Activated T-helper 2 cell treated with anti-CD3 and anti-CD28 coated beads, Interferon-gamma antibody, Interleukin-2, Interleukin-4, amounts not matched to agents 10 μg/mL and 5 μg/mL and 100 μg/mL, durations not matched to agents 14 hours and 24 hours and 36 hours (primary cell): ENCODE data around the gene NR1I3. TPM values are rescaled to one million over a fixed set of nuclear protein-coding genes. Genes with fewer than 3 reads are reported as not detected.
A peak's percentile ranks its signal among the peaks of the same experiment; 100 is the strongest.
"Not testable (repeated sequence)": the region's sequence is repeated elsewhere in the genome, so short reads cannot be mapped to it uniquely, and the experiment has no call there.

Experiments used
- DNase-seq: peaks from one replicate; pipeline ENCODE4 v3.0.0; 2021; ENCODE audit warnings: low spot score
- H3K27ac Mint-ChIP-seq: one replicate; pipeline ENCODE4 v1.8.0; 2021; ENCODE audit warnings: mixed read lengths
- H3K27me3 Mint-ChIP-seq: one replicate; pipeline ENCODE4 v1.8.0; 2021; ENCODE audit warnings: low read depth, mixed read lengths
- H3K36me3 Mint-ChIP-seq: one replicate; pipeline ENCODE4 v1.8.0; 2021; ENCODE audit warnings: low read depth, mixed read lengths
- H3K4me1 Mint-ChIP-seq: one replicate; pipeline ENCODE4 v1.8.0; 2021; ENCODE audit warnings: low read depth, mixed read lengths
- H3K4me3 Mint-ChIP-seq: one replicate; pipeline ENCODE4 v1.8.0; 2021; ENCODE audit warnings: low read depth, mild to moderate bottlenecking, moderate library complexity, mixed read lengths
- H3K9me3 Mint-ChIP-seq: one replicate; pipeline ENCODE4 v1.8.0; 2021; ENCODE audit warnings: mixed read lengths
- intact Hi-C: fragments of 100-400 bp; cut with micrococcal nuclease; formaldehyde crosslinking; loops from one replicate; pipeline ENCODE4 v1.15.1; 2023
- total RNA-seq: library from RNA; stranded (reverse); gene quantifications from 2 replicates; pipeline ENCODE4 v1.2.3, GENCODE V29; 2022

NR1I3 gene
- total RNA-seq, 1 donor from 2014 or later: not detected

- Mint-ChIP-seq H3K4me1 (no peaks in the 10 kb centered on the region), H3K4me3 (no peak overlapping the region), H3K27ac (no peak overlapping the region), H3K36me3 (no peaks in the 10 kb centered on the region), H3K9me3 (no peaks in the 10 kb centered on the region), H3K27me3 (peaks cover 15% of the 10 kb centered on the region)
- DNase-seq: no peak
- intact Hi-C loops: no loop called here
Observed at GRCh38 chr1:161241682-161242081, 3.7 kb upstream of the NR1I3 start.

- no peaks in the 10 kb centered on the region for H3K9me3 Mint-ChIP-seq
- DNase-seq: no peak
- no peak overlapping the region for H3K4me3 Mint-ChIP-seq
- no peaks in the 10 kb centered on the region for H3K36me3 Mint-ChIP-seq
- intact Hi-C loops: no loop called here
- H3K27me3 Mint-ChIP-seq: peaks cover 8% of the 10 kb centered on the region
- H3K27ac Mint-ChIP-seq: no peak overlapping the region
- H3K4me1 Mint-ChIP-seq: no peaks in the 10 kb centered on the region
Observed at GRCh38 chr1:161235957-161236775, 1.8 kb downstream of the NR1I3 start.

- intact Hi-C loops: no loop called here
- no peaks in the 10 kb centered on the region for H3K9me3 Mint-ChIP-seq
- H3K27me3 Mint-ChIP-seq: no peaks in the 10 kb centered on the region
- H3K4me1 Mint-ChIP-seq: peaks cover under 1% of the 10 kb centered on the region
- H3K4me3 Mint-ChIP-seq: no peak overlapping the region
- DNase-seq: no peak
- H3K36me3 Mint-ChIP-seq: peaks cover 25% of the 10 kb centered on the region
- H3K27ac Mint-ChIP-seq: no peak overlapping the region
Observed at GRCh38 chr1:161233102-161233501, 4.9 kb downstream of the NR1I3 start.

- no peak for DNase-seq
- H3K4me3 Mint-ChIP-seq: no peak overlapping the region
- intact Hi-C loops: no loop called here
- peaks cover 33% of the 10 kb centered on the region for H3K36me3 Mint-ChIP-seq
- H3K27me3 Mint-ChIP-seq: no peaks in the 10 kb centered on the region
- H3K27ac Mint-ChIP-seq: no peak overlapping the region
- peaks cover 16% of the 10 kb centered on the region for H3K4me1 Mint-ChIP-seq
- no peaks in the 10 kb centered on the region for H3K9me3 Mint-ChIP-seq
Observed at GRCh38 chr1:161230762-161231161, 7.2 kb downstream of the NR1I3 start.

GRCh38 chr1:161229896-161230295 is 8.1 kb downstream of the NR1I3 start:
- no peaks in the 10 kb centered on the region for H3K27me3 Mint-ChIP-seq
- no peaks in the 10 kb centered on the region for H3K9me3 Mint-ChIP-seq
- no peak overlapping the region for H3K27ac Mint-ChIP-seq
- no peak overlapping the region for H3K4me3 Mint-ChIP-seq
- DNase-seq: no peak
- intact Hi-C loops: no loop called here
- peaks cover 22% of the 10 kb centered on the region for H3K4me1 Mint-ChIP-seq
- H3K36me3 Mint-ChIP-seq: peaks cover 33% of the 10 kb centered on the region

GRCh38 chr1:161228032-161228431 is 10.0 kb downstream of the NR1I3 start:
- intact Hi-C loops: no loop called here
- Mint-ChIP-seq H3K27ac (peak overlapping the region; percentile 11), H3K27me3 (no peaks in the 10 kb centered on the region), H3K9me3 (no peaks in the 10 kb centered on the region), H3K36me3 (peaks cover 33% of the 10 kb centered on the region), H3K4me1 (peaks cover 23% of the 10 kb centered on the region), H3K4me3 (peak overlapping the region; percentile 100)
- DNase-seq: no peak

- intact Hi-C loops: loop anchor here (1.0 to 2.0 kb wide), 3 partner anchors 64 to 155 kb away; partner anchors contain the start of gene SDHC
- Mint-ChIP-seq H3K27ac (peak overlapping the region; percentile 73), H3K27me3 (no peaks in the 10 kb centered on the region), H3K4me1 (peaks cover 23% of the 10 kb centered on the region), H3K4me3 (peak overlapping the region; percentile 100), H3K9me3 (no peaks in the 10 kb centered on the region), H3K36me3 (peaks cover 33% of the 10 kb centered on the region)
- DNase-seq: peak; percentile 79
Observed at GRCh38 chr1:161227196-161227871, 10.7 kb downstream of the NR1I3 start.

GRCh38 chr1:161226759-161227158 is 11.2 kb downstream of the NR1I3 start:
- Mint-ChIP-seq H3K4me1 (peaks cover 23% of the 10 kb centered on the region), H3K4me3 (peak overlapping the region; percentile 100), H3K9me3 (no peaks in the 10 kb centered on the region), H3K27ac (peak overlapping the region; percentile 73), H3K36me3 (peaks cover 33% of the 10 kb centered on the region), H3K27me3 (no peaks in the 10 kb centered on the region)
- intact Hi-C loops: loop anchor here (1.0 to 2.0 kb wide), 3 partner anchors 65 to 156 kb away; partner anchors contain the start of gene SDHC
- DNase-seq: no peak

- peaks cover 23% of the 10 kb centered on the region for H3K4me1 Mint-ChIP-seq
- intact Hi-C loops: loop anchor here (2.0 kb wide), 1 partner anchor 88 kb away; the partner anchor contains the start of gene SDHC
- H3K36me3 Mint-ChIP-seq: peaks cover 33% of the 10 kb centered on the region
- H3K9me3 Mint-ChIP-seq: no peaks in the 10 kb centered on the region
- H3K27ac Mint-ChIP-seq: peak overlapping the region; percentile 100
- no peak for DNase-seq
- H3K27me3 Mint-ChIP-seq: no peaks in the 10 kb centered on the region
- H3K4me3 Mint-ChIP-seq: peak overlapping the region; percentile 100
Observed at GRCh38 chr1:161226320-161226711, 11.7 kb downstream of the NR1I3 start.

- H3K4me1 Mint-ChIP-seq: peaks cover 23% of the 10 kb centered on the region
- peak; percentile 89 for DNase-seq
- peak within 1 kb of the TSS; percentile 100 for H3K27ac Mint-ChIP-seq
- H3K4me3 Mint-ChIP-seq: peak within 1 kb of the TSS; percentile 100
- H3K27me3 Mint-ChIP-seq: no peaks in the 10 kb centered on the region
- H3K9me3 Mint-ChIP-seq: no peaks in the 10 kb centered on the region
- intact Hi-C loops: loop anchor here (1.0 to 2.0 kb wide), 5 partner anchors 15 to 89 kb away; partner anchors contain the start of genes NDUFS2 and SDHC
- H3K36me3 Mint-ChIP-seq: peaks cover 32% of the 10 kb centered on the region
Observed at GRCh38 chr1:161225534-161226319, 12.3 kb downstream of the NR1I3 start, which contains the start of gene TOMM40L. TOMM40L (plus strand) TSS chr1:161226060; CDS start chr1:161226490, 430 bp downstream.

- DNase-seq: no peak
- H3K9me3 Mint-ChIP-seq: no peaks in the 10 kb centered on the region
- peaks cover 23% of the 10 kb centered on the region for H3K4me1 Mint-ChIP-seq
- no peak overlapping the region for H3K4me3 Mint-ChIP-seq
- H3K27me3 Mint-ChIP-seq: no peaks in the 10 kb centered on the region
- H3K27ac Mint-ChIP-seq: peak overlapping the region; percentile 54
- H3K36me3 Mint-ChIP-seq: peaks cover 26% of the 10 kb centered on the region
- intact Hi-C loops: loop anchor here (1.0 to 2.0 kb wide), 4 partner anchors 15 to 45 kb away; partner anchors contain the start of gene NDUFS2
Observed at GRCh38 chr1:161225178-161225533, 12.8 kb downstream of the NR1I3 start.

GRCh38 chr1:161224695-161225087 is 13.3 kb downstream of the NR1I3 start:
- intact Hi-C loops: loop anchor here (1.0 to 2.0 kb wide), 4 partner anchors 14 to 44 kb away; partner anchors contain the start of gene NDUFS2
- H3K9me3 Mint-ChIP-seq, H3K4me3 Mint-ChIP-seq, H3K27ac Mint-ChIP-seq, H3K27me3 Mint-ChIP-seq, DNase-seq: not testable (repeated sequence)
- H3K4me1 Mint-ChIP-seq: peaks cover 23% of the 10 kb centered on the region
- H3K36me3 Mint-ChIP-seq: peaks cover 23% of the 10 kb centered on the region
